ENCODE results near the gene AFAP1. TPM values are rescaled to one million over a fixed set of nuclear protein-coding genes. Genes with fewer than 3 reads are reported as not detected.

AFAP1 gene
- total RNA-seq, 1 donor from 2014 or later = 6.7 TPM

DNA sequence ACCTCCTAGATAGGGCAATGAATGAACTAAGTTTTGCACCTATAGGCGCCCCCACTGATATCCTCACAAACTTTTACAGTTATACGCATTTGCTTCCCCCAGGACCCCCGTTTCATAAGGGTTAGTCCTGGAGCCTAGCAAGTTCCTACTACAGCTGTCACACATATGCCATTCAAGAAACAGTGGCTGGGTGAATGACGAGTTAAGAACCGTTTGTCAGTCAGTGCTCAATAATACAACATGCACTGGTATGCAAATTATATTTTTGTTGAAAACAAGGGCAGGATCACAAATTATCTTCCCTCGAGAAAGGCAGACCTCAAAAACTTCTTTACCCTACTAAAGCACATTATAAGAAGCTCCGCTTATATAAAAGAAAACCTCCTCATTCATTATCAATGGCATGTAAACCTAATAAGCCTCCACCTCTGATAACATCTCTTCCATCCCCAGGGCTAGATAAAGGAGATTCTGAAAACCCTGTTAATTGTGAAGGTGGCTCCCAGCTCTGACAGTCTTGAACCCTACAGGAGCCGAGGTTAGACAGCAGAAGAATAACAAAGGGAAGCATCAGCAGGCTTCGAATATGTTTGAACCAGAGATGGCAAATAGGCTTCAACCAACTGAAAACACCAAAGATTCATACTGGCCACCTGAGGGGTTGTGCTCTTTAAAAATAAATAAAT lies 40.3 kb downstream of the AFAP1 start:
- intact Hi-C loops (cut with micrococcal nuclease) = no loop called here

DNA sequence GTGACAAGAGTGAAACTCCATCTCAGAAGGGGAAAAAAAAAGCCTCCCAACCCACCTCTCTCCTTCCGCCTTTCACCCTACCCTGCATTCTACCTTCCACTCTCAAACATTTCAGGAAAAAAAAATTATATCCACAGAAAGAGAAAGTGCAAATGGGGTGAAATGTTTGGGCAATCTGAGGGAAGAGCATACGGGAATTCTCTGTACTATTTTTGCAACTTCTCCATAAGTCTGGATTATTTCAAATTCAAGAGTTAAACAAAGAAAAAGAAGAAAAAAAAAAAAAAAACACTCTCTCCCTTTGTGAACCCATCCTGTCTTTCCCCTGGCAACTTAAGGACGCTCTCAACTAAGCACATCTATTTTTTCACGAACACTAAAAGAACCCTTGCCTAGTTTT lies 41.3 kb downstream of the AFAP1 start:
- intact Hi-C loops (cut with micrococcal nuclease) = no loop called here

DNA sequence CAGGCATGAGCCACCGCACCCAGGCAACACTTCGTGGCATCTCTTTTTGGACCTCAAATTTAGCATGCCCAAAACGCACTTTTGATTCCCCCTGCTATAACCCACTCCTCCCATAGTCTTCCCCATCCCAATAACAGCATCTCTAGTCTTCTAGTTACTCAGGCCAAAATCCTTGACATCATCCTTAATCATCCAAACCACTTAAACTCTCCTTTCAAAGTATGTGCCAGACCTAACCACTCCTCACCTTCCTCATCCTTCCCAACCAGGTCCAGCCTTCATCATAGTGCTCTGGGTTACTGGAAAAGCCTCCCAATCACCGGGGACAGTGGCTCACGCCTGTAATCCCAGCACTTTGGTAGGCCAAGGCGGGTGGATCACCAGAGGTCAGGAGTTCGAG lies 41.9 kb downstream of the AFAP1 start:
- intact Hi-C loops (cut with micrococcal nuclease) = no loop called here

DNA sequence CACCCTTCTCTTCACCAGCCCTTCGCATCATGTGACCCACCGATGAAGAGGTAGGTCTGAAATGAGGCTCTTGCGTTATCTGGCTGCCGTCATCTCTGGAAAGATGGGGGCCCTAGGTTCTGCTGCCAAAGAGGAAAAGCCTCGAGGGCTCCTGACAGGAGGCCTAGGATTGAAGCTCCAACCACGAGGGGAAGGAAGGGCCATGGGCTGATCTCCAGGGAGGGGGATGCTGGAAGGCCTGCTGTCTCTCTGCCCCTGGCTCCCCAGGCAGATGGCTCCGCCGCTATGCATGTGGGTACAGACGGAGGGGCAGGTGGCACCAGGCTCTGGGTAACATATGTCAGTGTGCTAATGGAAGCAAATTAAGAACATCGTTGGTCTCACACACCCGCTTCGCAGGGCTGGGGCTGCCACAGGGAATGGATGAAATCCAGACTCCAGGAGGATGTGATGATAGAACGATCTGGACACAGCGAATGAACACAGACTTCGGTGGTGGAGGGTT lies 44.9 kb downstream of the AFAP1 start:
- intact Hi-C loops (cut with micrococcal nuclease) = no loop called here

DNA sequence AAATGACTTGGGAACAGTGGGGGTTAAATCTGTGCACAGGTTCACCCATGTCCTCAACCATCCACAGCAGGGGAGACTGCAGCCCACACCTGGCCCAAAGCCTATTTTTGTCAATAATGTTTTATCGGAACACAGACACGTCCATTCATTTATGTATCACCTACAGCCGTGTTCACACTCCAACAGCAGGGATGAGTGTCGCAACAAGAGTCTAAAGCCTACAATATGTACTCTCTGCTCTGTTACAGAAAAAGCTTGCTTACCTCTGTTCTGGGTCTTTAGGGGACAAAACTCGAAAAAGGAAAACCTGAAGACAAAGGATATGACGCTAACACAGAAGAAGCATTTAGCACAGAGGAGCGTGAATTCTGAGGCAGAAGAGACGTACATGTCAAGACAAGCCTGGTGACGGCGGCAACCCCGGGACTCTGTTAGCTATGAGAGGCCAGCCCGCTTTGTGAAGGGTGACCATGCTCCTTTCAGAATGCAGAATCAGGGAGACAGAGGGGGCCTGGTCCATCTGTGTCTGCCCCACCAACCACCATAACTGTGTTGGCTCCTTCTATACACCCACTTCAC lies 45.5 kb downstream of the AFAP1 start:
- intact Hi-C loops (cut with micrococcal nuclease) = no loop called here

DNA sequence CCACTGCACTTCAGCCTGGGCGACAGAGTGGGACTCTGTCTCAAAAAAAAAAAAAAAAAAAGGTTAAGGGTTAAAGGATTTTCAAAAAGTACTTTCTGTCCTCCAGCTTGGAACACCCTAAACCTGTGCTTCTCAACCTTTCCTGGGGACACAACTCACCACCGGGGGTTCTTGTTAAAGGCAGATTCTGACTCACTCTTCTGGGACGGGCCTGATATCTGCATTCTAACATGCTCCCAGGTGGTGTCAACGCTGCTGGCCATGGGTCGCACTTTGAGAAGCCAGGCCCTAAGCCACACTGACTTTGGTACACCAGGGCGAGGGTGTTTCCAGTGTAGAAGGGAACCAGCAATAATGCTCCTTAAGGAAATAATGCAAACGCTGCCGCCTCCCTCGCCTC lies 46.1 kb downstream of the AFAP1 start:
- intact Hi-C loops (cut with micrococcal nuclease) = no loop called here

DNA sequence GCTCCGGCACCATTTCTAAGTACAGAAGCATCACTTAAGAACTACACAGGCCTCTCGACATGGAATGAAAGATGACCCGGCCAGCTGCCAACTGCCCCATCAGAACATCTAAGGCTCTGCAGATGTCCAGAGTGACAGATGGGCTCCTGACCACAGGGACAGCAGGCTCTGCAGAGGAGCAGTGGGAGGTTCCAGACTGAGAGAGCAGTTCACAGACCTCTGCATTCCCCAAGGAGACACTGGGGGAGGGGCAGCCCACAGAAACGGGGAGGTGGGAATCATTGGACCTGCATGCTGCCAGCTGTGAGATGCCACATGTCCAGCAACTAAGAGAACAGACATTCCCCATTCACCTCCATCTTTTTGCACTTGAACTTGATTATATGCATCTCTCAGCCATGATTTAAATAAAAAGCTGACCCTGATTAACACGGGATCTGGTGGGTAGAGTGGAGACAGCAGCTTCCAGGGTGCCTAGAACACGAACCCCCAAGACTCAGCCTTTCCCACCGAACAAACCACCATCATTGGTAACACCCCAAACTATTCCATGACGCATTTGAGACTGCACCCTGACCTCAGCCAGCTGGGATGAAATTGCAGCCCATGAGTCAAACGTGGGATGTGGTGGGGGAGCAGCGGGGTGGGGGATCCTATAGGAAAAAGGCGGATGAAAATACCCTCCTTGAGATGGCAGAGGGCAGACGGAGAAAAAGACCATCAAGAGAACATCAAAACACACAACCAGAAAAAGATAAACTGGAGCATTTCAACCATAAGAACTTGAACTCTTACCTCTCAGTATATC lies 47.2 kb downstream of the AFAP1 start:
- intact Hi-C loops (cut with micrococcal nuclease) = no loop called here

DNA sequence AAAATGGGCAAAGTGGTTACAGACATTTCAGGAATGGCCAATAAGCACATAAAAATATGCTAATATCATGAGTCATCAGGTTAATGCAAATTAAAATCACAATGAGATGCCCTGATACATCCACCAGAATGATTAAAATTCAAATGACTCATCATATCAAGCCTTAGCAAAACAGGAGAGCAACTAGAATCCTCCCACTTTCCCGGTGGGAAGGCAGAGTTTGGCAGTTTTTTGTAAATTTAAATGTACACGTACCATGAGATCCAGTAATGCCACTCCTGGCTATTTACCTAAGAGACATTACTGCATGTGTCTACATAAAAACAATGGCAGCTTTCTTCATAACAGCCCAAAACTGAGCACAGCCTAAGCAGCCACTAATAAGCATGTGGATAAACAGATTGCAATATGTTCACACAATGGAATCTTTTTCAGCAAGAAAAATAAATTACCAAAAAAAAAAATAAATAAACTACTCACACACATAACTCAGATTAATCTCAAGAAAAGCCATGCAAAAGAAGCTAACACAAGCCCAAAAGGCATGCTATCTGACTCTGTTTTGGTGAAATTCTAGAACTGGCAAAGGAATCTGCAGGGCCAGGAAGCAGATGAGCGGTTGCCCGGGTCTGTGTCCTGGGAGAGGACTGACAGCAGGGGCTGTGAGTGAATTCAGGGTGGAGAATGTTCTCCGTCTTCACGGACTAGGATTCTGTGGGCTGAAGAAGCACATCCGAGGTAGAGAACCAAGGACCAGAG lies 48.8 kb downstream of the AFAP1 start:
- intact Hi-C loops (cut with micrococcal nuclease) = no loop called here

DNA sequence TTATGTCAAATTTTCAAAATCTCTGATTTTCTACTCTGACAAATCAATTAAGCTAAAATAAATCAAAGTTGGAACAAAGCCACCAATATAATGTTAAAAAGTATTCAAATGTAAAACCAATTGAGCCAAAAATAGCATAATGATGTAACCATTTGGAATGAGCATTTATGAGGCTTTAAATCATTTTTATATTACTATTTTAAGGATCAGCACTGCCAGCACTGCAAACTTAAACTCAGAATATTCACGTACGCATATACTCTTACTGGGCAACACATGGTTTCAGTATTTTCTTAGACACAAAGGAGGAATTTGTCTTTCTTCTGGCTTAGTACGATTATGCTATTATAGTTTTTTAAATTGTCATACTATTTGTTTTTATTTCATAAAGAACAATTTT lies 52.2 kb downstream of the AFAP1 start:
- intact Hi-C loops (cut with micrococcal nuclease) = no loop called here

DNA sequence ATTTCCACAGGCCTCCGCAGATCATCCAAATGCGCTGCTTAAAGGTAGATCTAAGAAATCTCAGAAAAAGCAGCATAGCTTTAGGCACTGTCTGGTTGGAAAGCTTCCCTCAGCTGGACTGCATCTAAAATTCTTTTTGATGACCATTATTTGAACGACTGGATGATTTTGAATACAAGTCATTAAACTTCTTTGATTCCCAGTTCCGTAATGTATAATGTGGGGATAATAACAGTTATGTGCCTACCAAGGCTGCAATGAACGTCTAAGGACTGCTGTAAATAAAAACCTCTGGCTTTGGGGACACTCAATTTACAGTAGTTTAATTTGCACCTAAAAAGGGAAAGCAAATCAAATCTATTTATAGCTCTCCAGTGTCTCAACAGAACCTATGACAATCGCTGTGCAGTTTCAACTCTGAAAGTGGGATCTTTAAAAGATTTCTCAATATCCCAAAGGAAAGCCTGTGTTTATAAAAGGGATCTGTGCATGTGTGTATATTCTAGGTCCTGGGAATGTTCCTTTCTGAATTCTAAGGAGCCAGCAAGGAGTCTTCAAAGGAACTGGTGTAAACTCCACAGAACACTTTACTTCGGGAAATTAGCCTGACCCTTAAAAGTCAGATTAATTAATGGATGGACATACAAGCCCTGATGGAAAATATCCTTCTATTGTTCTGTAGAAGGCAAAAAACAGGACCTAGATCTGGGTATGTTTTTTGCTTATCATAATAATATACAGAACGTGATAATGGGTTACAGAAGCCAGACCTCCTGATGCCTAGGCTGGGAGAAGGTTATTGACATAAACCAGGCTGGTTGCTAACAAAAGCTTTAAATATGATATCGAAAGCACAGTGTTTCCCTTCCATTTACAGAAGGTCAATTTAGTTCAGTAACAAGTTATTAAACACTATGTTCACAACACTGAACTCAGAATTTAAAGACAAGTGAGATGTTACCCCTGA lies 53.4 kb downstream of the AFAP1 start:
- intact Hi-C loops (cut with micrococcal nuclease) = no loop called here

DNA sequence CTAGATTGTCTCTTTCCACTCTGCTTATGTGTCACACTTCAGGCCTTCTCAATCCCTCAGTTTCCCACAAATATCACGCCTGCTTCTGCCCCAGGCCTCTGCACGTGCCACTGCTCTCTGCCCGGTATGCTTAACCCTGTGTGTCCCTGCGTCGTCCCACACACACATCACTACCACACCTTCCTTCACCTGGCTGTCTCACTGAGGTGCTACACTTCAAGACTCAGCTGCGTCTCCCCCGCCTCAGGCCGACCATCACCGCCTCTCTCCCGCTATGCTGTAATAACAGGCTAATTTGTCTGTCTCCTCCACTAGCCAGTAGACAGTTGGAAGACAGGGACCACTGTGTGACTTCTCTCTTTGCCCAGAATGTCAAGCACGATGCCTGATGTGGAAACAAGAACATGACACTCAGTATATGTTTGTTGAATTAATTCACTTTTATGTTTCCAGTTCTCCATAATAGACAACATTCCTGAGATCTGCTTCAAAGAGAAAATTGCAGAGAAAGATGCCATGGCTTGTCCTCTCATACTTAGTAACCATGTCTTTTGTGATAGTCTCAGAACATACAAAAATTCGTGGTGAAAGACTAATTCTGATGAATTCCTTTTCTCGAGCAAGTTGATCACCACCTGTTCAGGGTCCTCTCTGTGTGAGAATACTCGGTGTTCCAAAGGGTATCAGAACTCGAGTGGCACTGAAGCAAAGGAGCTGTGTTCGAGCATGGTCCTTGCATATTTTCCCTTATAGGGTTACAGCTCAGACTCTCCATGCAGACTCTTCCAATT lies 54.2 kb downstream of the AFAP1 start:
- intact Hi-C loops (cut with micrococcal nuclease) = no loop called here

DNA sequence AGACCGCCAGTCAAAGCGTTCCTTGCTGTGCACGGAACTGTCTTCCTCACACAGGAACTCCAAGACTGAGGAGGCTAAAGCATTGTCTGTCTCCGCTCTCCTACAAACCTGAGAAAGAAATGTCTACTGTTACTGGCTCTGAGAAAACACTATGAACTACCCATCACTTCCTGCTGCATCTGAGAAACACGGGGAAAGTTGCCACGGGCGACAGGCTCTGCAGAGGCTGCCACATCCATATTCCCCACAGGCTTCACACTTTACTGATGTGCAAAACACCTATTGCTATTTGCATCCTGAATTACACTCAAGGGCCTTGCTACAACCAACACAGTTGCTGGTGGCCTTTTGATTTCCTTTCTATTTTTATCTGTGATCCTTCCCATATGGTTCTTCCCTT lies 59.0 kb downstream of the AFAP1 start:
- intact Hi-C loops (cut with micrococcal nuclease) = no loop called here

DNA sequence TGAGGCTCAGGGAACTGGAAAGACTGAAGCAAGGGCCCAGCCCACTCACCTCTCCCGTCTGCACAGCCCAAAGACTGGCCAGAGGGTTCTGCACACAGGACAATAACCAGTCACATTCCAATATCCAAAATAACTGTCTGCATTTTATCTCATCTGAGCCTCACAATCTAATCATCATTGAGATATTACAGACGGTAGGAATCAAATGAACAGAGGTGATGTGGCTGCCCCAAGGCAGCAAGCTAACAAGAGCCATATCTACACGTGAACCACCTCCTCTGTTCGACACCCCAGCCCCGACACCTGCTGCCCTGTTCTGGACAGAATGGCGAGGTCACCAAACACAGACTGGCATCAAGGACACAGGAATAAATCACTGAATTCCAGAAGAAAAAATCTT lies 60.5 kb downstream of the AFAP1 start:
- intact Hi-C loops (cut with micrococcal nuclease) = loop anchor here (5.0 kb wide), 1 partner anchor 108 kb away; no protein-coding TSS in a partner anchor

DNA sequence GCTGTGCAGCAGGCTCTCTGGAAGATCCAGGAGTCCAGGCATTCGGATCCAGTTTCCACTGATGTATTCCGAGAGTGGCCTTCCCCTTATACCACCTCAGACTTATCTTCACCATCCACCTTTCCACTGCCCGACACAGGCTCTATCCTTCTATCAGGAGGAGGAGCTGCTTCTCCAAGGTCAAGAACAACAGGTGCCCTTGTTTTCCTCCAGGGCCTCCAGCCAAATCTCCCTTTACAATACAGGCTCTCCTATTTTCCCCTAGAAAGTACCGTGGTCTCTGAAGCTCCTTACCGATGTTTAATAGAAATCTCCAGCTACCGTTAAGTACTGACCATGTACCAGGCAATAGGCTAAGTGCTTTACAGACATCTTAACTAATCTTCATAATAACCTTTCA lies 61.3 kb downstream of the AFAP1 start:
- intact Hi-C loops (cut with micrococcal nuclease) = loop anchor here (5.0 kb wide), 1 partner anchor 109 kb away; no protein-coding TSS in a partner anchor

DNA sequence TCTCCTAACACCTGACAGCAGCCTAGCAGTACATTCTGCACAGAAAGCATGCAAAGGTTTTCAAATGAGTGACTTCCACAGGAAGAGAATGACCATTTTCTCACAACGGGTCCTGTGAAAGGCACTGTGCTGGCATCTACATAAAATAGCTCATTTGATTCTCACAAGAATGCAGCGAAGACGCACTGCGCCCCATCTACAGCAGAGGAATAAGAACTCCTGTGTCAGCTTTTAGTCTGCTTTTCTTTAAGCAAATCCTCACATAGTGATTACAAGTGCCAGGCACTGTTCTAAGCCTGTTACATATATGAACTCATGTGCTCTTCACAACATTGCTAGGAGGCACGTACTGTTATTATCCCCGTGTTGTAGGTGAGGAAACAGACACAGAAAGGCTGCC lies 62.5 kb downstream of the AFAP1 start:
- intact Hi-C loops (cut with micrococcal nuclease) = loop anchor here (5.0 kb wide), 1 partner anchor 110 kb away; no protein-coding TSS in a partner anchor

DNA sequence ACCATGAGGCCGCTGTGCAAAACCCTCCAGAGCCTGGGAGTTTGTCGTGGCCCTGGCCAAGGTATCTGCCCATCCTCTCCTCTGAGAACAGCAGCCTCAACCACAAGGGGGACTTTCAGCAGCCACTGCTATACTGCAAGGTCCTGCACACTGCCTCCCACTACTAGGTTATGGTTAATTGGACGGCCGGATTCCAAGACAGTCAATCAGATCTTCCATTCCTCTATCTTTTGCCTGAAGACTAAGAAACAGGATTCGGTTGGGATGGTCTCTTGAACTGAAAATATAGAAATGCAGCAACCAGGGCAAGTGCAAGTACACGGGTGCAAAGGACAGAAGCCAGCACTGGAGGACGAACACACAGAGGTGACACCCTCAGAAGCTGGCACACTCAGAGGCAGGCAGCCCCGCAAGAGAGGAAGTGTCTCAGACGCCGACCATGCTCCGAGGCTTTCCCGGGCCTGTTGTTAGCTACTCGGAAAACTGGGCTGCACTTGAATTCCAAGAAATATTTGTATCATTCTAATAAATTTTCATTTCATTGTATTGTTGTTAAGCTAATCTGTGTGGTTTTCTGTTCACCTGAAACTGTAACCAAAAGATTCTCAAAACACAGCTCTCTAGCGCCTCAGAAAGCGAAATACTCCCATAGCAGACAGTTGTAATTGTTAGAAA lies 63.3 kb downstream of the AFAP1 start:
- intact Hi-C loops (cut with micrococcal nuclease) = loop anchor here (5.0 kb wide), 1 partner anchor 111 kb away; no protein-coding TSS in a partner anchor

DNA sequence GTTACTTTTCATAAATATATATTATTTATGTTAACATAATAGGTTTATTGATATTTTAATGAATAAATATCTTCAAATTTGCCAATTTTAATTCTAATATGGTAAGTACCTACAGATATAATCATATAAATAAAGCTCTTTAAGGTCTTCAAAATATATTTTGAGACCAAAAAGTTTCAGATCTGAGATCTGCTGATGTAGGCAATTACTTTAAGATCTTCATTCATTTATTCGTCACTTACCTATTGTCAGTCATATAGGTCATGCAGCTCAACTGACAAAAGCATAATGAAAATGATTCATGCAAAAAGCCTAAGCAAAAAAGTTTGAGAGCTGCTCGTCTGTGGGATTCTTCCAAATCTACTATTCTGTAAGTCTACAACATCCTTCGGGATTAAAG lies 64.8 kb downstream of the AFAP1 start:
- intact Hi-C loops (cut with micrococcal nuclease) = loop anchor here (5.0 kb wide), 1 partner anchor 112 kb away; no protein-coding TSS in a partner anchor

DNA sequence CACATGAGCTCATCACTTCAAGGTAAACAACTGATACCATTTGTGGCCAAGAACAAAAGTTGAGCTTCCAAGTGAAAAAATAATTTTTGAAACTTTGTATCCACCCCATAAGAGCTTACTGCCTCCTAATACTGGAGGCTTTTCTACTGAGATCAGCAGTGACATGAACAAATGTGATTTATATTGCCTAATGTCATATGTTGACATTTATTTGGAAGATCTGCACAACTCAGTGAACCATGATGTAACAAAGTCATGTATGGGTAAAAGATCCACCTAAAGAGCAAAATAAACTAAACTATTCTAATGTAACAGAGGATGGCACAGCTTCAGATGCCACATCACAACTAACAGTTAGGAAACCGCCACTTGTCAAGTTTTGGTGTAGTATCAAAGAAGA lies 65.8 kb downstream of the AFAP1 start:
- intact Hi-C loops (cut with micrococcal nuclease) = no loop called here

DNA sequence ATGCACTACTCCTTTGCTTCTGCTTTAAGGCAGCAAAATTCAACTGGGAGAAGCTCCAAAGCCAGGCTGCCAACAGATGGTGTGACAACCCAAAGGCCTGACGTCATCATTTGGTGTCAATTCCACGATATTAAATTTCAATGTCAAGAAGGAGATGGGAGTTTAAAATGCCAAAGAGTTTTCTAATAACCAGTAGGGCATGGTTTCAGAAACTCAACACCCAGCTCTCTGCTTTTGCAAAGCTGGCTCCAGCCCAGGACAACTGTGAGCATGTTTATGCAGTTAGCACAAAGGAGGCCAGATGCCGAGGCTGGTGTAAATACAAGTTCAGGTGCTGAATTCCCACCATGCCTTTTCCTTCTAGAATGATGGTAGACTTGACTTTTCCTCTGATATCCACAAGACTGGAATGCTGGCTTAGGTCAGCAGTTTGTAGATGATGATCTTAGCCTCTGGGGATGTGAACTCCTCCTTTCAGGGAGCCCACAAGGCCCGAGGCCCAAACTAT lies 67.3 kb downstream of the AFAP1 start:
- intact Hi-C loops (cut with micrococcal nuclease) = no loop called here
